Astrocyte of the hippocampus (primary cell): ENCODE measurements around the gene PEPD.

Source experiments
- DNase-seq: peaks from one replicate; pipeline ENCODE4 v3.0.0; 2011; ENCODE audit warnings: low read depth, low spot score

Gene PEPD

DNA sequence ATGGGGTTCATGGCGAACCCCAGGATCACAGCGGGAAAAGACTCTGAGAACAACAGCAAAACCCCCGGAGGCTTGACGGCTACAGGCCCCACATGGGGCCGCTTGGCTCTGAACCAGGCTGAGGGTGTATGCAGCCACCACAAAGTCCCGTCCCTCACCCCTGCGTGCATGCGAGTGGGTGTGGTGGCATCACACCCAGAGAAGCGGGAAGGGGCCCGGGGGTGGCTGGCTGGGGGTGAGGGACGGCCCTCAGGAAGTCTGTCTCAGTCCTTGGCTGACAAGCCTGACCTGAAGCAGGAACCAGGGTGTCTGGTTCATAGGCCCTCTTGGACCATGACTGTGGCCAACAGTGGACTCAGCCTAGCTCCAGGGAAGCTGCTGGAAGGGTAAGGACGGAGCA is 113.9 kb downstream of the PEPD start:
- DNase-seq: no peak

DNA sequence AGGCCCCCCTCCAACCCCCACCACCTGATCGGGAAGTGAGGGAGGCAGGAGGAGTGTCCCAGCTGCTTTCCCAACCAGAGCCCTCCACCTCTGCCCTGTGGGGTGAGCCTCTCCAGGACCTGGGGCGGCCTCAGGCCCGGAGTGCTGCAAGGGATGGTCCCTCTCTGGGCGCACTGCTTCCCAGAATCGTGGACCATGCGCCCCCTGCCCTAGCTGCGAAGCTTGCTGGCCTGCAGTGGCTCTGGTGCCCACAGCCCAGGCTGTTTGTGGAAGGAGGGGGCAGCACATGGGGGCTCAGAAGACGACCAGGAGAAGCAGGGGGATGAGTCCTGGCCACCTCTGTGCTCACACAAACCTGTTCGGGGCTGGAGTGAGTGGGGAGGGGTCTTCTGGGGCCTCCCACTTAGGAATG is 114.4 kb downstream of the PEPD start:
- DNase-seq: no peak

DNA sequence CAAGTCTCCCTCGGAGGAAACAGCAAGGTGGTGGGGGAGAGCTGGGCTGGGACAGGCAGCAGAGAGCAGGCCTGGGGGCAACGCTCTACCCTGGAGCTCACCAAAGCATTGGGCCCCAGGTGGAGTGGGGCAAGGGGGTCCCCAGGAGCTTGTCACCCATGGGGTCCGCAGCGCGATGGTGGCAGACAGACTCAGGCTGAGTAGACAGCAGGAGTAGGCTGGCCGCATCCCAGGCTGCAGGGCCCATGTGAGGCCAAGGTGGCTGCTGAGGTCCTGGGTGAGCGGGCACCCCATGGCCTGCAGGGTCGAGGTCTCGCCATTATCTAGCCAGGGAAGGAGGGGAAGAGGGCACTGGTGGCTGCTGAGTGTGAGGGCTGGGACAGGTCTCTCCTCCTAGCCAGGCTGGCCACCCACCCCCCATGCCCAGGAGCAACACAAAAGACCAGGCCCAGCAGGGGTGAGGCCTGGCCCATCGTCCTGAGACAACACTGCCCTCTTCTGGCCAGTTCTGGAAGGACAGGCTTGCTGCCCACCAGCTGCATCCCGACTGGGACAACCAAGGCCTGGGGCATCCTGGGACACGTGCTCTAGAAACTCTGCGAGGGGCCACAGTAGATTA is 115.0 kb downstream of the PEPD start:
- peak; percentile 82 for DNase-seq

- DNase-seq: no peak
Measured at GRCh38 chr19:33405553-33406461, 115.8 kb downstream of the PEPD start.

GRCh38 chr19:33405254-33405552 is 116.4 kb downstream of the PEPD start:
- no peak for DNase-seq

DNA sequence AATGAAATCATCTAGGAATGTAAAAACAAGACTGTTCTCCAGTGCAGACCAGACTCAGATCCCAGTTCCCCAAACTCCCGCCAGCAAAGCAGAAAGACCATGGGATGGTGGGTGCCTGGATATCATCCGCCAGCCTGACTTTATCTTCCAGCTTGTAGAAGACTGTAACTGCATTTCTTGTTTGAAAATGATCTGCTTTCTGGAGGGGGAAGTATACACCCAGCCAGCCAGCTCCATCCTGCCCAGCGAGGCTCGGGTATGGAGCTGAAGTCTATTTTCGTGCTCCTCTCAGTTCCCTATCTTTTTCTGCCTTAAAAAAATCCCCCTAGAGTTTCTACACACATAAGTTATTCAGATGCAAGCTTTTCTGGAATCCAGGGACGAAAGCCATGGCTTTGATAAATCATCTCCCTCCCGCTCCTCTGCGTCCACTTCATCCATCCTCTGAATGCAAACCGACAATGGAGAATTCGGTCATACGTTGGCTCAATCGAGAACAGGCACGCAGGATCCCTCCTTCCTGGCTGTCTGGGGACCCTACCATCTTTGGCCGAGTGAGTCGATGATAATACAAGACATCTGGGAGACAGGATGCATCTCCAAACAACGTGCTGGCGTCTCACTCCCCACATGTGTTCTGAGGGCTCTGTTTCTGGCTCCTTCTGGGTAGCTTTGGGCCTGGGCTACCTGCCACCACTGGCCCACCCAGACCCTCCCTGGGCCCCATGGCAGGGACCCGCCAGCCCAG is 116.9 kb downstream of the PEPD start:
- no peak for DNase-seq

DNA sequence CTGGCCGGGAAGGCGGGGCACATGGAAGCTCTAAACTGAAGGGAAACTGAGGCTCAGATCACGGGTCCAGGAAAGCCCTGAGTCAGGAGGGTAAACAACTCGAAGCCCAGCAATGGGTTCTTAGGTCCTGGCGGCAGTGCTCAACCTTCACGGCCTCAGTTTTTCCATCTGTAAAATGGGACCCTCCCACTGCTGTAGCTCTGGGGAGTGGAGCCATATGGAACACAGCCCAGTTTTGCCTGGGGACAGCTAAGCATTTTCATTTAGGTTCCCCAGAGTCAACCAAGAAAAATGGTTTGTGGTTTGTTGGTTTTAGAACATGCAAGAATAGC is 117.7 kb downstream of the PEPD start:
- DNase-seq: no peak

- no peak for DNase-seq
Measured at GRCh38 chr19:33403221-33403972, 118.2 kb downstream of the PEPD start.

DNA sequence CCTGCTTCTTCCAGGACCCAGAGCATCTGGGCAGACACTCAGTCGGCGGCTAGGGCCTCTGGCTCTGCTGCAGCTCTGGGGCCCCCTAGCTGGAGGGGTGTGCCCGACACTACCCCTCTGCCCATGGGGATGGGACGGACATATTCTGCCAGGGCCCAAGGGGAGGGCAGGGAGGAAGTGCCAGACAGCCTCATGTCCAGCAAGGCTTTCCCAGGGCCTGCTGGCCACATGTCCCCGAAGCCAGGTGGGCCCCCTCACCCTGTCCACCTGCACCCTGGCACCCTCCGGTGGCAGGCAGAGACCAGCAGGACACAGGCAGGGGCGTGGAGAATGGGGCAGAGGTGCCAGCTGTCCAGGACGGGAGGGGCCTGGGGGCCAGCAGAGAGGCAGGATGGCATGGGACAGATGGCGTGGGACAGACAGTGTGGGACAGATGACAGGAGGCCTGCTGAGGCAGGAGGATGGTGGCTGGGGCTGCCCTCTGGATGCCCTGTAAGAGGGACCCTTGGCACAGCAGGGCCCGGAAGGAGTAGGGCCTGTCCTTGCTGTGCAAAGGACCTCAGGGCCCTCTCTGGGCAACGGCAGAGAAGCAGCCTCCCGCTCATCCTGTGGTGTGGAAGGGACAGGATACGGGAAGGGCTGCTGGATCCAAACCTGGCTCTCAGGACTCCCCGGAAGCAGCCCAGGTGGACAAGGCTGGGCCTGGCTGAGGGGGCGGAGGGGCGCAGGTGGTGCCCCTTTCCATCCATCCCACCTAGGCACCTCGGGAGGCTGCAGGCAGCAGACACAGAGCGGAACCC is 119.0 kb downstream of the PEPD start:
- no peak for DNase-seq

DNA sequence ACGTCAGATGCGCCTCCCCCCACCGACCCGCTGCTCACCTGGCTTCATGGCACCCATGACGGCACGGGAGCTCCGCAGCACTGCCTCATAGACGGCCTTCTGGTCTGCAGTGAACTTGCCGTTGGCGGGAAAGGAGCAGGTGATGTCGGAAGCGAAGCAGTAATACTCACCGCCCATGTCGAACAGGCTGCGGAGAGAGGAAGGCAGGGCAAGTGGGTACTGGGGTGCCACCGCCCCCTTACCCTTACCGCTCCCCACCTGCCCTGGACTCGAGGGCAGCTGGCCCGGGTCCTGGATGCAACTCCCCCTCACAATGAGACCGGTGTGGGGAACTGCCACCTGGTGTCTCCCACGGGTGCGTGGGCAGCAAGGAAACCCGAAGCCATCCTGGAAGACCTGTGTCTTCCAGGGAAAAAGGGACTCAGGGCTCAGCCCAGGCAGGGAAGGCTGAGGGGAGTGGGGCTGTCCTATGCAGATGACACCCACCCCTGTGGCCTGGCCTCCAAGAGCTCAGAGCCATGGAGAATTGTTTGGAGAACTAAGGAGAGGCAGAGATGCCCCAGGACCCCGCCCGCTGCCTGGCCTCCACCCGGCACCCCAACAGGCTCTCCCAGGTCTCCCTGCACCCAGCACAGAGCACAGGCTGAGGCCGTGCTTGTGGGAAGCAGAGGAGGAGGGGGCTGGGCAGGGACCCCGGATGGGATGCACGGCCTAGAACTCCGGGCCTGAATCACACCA is 119.7 kb downstream of the PEPD start:
- DNase-seq: no peak

DNA sequence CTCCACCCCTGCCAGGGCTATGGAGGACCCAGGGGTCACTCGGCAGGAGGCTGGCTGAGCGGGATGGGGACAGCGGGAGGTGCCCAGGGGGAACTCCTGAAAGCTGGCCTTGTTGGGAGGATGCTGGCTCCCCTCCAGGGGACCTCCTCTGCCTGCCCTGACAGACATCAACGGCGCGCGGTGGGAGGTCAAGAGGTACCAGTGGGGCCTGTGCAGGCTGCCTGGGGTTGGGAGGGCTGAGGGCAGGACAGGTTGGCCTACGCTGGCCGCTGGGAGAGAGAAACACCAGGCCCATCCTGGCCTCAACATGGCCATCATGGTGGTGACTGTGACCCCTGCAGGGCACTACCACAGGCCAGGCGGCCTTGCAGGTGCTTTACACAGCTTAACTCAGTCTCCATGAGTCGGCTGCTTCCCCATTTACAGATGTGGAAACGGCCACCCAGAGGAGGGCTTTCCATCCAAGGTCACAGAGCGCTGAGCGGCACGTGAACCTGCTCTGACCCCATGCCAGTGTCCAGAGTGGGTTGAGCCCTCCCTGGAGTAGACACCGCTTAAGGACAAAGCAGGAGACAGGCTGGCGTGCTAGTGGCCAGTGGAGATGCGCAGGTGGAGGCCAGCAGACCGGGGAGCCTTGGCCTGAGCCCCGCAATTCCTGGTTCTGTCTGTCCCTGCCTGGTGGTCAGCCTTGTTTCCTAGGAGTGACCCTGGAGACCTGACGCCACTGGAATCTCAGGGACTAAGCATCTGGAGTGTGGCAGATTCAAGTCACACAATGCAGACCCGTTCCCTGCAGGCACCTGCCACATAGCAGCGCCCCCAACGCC is 120.5 kb downstream of the PEPD start:
- DNase-seq: no peak

GRCh38 chr19:33399745-33400681 is 121.6 kb downstream of the PEPD start:
- no peak for DNase-seq

DNA sequence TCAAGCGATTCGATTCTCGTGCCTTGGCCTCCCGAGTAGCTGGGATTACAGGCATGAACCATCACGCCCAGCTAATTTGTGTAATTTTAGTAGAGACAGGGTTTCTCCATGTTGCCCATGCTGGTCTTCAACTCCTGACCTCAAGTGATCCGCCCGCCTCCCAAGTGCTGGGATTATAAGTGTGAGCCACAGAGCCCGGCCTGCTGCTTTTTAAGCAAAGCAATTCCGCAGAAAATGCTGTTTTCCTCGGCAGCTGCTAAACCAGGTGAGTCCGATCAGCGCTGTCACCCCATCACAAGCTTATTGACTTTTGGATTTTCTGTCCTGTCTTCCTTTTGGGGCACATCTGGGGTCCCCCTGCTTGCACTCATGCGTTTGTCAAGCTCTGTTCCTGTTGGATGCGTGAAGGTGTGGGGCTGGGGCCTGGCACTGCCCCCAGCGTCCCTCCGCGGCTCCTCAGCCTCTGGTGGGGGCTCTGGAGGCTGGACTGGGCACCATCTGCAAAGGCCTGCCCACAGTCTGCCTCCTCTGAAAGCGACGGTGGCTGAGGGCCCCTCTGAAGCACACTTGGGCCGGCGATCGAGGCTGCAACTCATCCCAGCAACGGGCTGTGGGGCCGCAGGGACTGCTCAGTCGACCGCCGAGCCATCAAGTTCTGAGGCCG is 122.4 kb downstream of the PEPD start:
- DNase-seq: no peak

GRCh38 chr19:33398361-33399060 is 123.1 kb downstream of the PEPD start:
- no peak for DNase-seq

GRCh38 chr19:33397536-33398360 is 123.8 kb downstream of the PEPD start:
- DNase-seq: no peak
